Activated CD4-positive, alpha-beta T cell treated with anti-CD3 and anti-CD28 coated beads, Interleukin-2, amount 10 ng/mL, durations not matched to agents 24 days and 14 days (primary cell): Measurements from ENCODE around the gene KANK4. TPM values are rescaled to one million over a fixed set of nuclear protein-coding genes. Genes with fewer than 3 reads are reported as not detected.

ENCODE experiments used
- DNase-seq: peaks from one replicate; pipeline ENCODE4 v3.0.0; 2022
- H3K27ac Mint-ChIP-seq: one replicate; pipeline ENCODE4 v1.8.0; 2022; ENCODE audit warnings: mild to moderate bottlenecking, mixed read lengths
- H3K27me3 Mint-ChIP-seq: one replicate; pipeline ENCODE4 v1.8.0; 2022; ENCODE audit warnings: mixed read lengths
- H3K36me3 Mint-ChIP-seq: one replicate; pipeline ENCODE4 v1.8.0; 2022; ENCODE audit warnings: low read depth, mild to moderate bottlenecking, mixed read lengths
- H3K4me1 Mint-ChIP-seq: one replicate; pipeline ENCODE4 v1.8.0; 2021; ENCODE audit warnings: mixed read lengths
- H3K4me3 Mint-ChIP-seq: one replicate; pipeline ENCODE4 v1.8.0; 2022; ENCODE audit warnings: mild to moderate bottlenecking, moderate library complexity, mixed read lengths
- H3K9me3 Mint-ChIP-seq: one replicate; pipeline ENCODE4 v1.8.0; 2021; ENCODE audit warnings: mixed read lengths
- intact Hi-C: fragments of 100-400 bp; cut with micrococcal nuclease; formaldehyde crosslinking; loops from one replicate; pipeline ENCODE4 v1.15.1; 2023
- total RNA-seq: library from RNA; stranded (reverse); gene quantifications from 2 replicates; pipeline ENCODE4 v1.2.3, GENCODE V29; 2022

Gene KANK4
- total RNA-seq, 1 donor from 2014 or later: not detected

- intact Hi-C loops: no loop called here
- no peak for DNase-seq
- Mint-ChIP-seq H3K27ac (no peak overlapping the region), H3K27me3 (no peaks in the 10 kb centered on the region), H3K36me3 (no peaks in the 10 kb centered on the region), H3K4me3 (no peak overlapping the region), H3K9me3 (no peaks in the 10 kb centered on the region), H3K4me1 (no peaks in the 10 kb centered on the region)
Observed at GRCh38 chr1:62349470-62350233, 30.4 kb upstream of the KANK4 start.

- H3K27ac Mint-ChIP-seq: no peak overlapping the region
- H3K9me3 Mint-ChIP-seq: no peaks in the 10 kb centered on the region
- H3K4me3 Mint-ChIP-seq: no peak overlapping the region
- no peak for DNase-seq
- no peaks in the 10 kb centered on the region for H3K27me3 Mint-ChIP-seq
- H3K36me3 Mint-ChIP-seq: no peaks in the 10 kb centered on the region
- intact Hi-C loops: no loop called here
- H3K4me1 Mint-ChIP-seq: no peaks in the 10 kb centered on the region
Observed at GRCh38 chr1:62346886-62347285, 27.7 kb upstream of the KANK4 start.

- H3K4me3 Mint-ChIP-seq: no peak overlapping the region
- H3K27me3 Mint-ChIP-seq: no peaks in the 10 kb centered on the region
- no peaks in the 10 kb centered on the region for H3K4me1 Mint-ChIP-seq
- DNase-seq: no peak
- intact Hi-C loops: no loop called here
- H3K27ac Mint-ChIP-seq: no peak overlapping the region
- H3K36me3 Mint-ChIP-seq: no peaks in the 10 kb centered on the region
- no peaks in the 10 kb centered on the region for H3K9me3 Mint-ChIP-seq
Observed at GRCh38 chr1:62343911-62344310, 24.7 kb upstream of the KANK4 start.

- no peaks in the 10 kb centered on the region for H3K27me3 Mint-ChIP-seq
- no peak for DNase-seq
- no peaks in the 10 kb centered on the region for H3K4me1 Mint-ChIP-seq
- H3K36me3 Mint-ChIP-seq: no peaks in the 10 kb centered on the region
- intact Hi-C loops: no loop called here
- no peak overlapping the region for H3K27ac Mint-ChIP-seq
- no peak overlapping the region for H3K4me3 Mint-ChIP-seq
- no peaks in the 10 kb centered on the region for H3K9me3 Mint-ChIP-seq
Observed at GRCh38 chr1:62342270-62342669, 23.0 kb upstream of the KANK4 start.

- H3K36me3 Mint-ChIP-seq: no peaks in the 10 kb centered on the region
- H3K9me3 Mint-ChIP-seq: no peaks in the 10 kb centered on the region
- H3K27ac Mint-ChIP-seq: no peak overlapping the region
- H3K4me3 Mint-ChIP-seq: no peak overlapping the region
- H3K27me3 Mint-ChIP-seq: no peaks in the 10 kb centered on the region
- H3K4me1 Mint-ChIP-seq: no peaks in the 10 kb centered on the region
- DNase-seq: no peak
- intact Hi-C loops: no loop called here
Observed at GRCh38 chr1:62341615-62342014, 22.4 kb upstream of the KANK4 start.

- no peaks in the 10 kb centered on the region for H3K9me3 Mint-ChIP-seq
- H3K27me3 Mint-ChIP-seq: no peaks in the 10 kb centered on the region
- no peaks in the 10 kb centered on the region for H3K36me3 Mint-ChIP-seq
- DNase-seq: no peak
- intact Hi-C loops: no loop called here
- H3K4me3 Mint-ChIP-seq: no peak overlapping the region
- H3K4me1 Mint-ChIP-seq: no peaks in the 10 kb centered on the region
- no peak overlapping the region for H3K27ac Mint-ChIP-seq
Observed at GRCh38 chr1:62341089-62341488, 21.9 kb upstream of the KANK4 start.

GRCh38 chr1:62337706-62338631 lies 18.7 kb upstream of the KANK4 start:
- Mint-ChIP-seq H3K27ac (no peak overlapping the region), H3K36me3 (no peaks in the 10 kb centered on the region), H3K4me3 (no peak overlapping the region), H3K9me3 (no peaks in the 10 kb centered on the region), H3K4me1 (no peaks in the 10 kb centered on the region), H3K27me3 (no peaks in the 10 kb centered on the region)
- intact Hi-C loops: no loop called here
- DNase-seq: no peak

GRCh38 chr1:62336995-62337705 lies 17.9 kb upstream of the KANK4 start:
- DNase-seq: no peak
- Mint-ChIP-seq H3K4me3 (no peak overlapping the region), H3K27me3 (no peaks in the 10 kb centered on the region), H3K36me3 (no peaks in the 10 kb centered on the region), H3K27ac (no peak overlapping the region), H3K9me3 (no peaks in the 10 kb centered on the region), H3K4me1 (no peaks in the 10 kb centered on the region)
- intact Hi-C loops: no loop called here

GRCh38 chr1:62336638-62336994 lies 17.4 kb upstream of the KANK4 start:
- intact Hi-C loops: no loop called here
- no peaks in the 10 kb centered on the region for H3K36me3 Mint-ChIP-seq
- no peak overlapping the region for H3K27ac Mint-ChIP-seq
- no peak for DNase-seq
- no peaks in the 10 kb centered on the region for H3K4me1 Mint-ChIP-seq
- H3K9me3 Mint-ChIP-seq: no peaks in the 10 kb centered on the region
- H3K27me3 Mint-ChIP-seq: no peaks in the 10 kb centered on the region
- no peak overlapping the region for H3K4me3 Mint-ChIP-seq

GRCh38 chr1:62335656-62336055 lies 16.4 kb upstream of the KANK4 start:
- Mint-ChIP-seq H3K27ac (no peak overlapping the region), H3K36me3 (no peaks in the 10 kb centered on the region), H3K4me1 (no peaks in the 10 kb centered on the region), H3K9me3 (no peaks in the 10 kb centered on the region), H3K4me3 (no peak overlapping the region), H3K27me3 (no peaks in the 10 kb centered on the region)
- intact Hi-C loops: no loop called here
- DNase-seq: no peak

GRCh38 chr1:62334434-62334985 lies 15.3 kb upstream of the KANK4 start:
- H3K4me1 Mint-ChIP-seq: no peaks in the 10 kb centered on the region
- no peak for DNase-seq
- no peak overlapping the region for H3K27ac Mint-ChIP-seq
- H3K27me3 Mint-ChIP-seq: no peaks in the 10 kb centered on the region
- H3K36me3 Mint-ChIP-seq: no peaks in the 10 kb centered on the region
- intact Hi-C loops: no loop called here
- H3K9me3 Mint-ChIP-seq: no peaks in the 10 kb centered on the region
- H3K4me3 Mint-ChIP-seq: no peak overlapping the region

- Mint-ChIP-seq H3K4me3 (no peak overlapping the region), H3K27me3 (no peaks in the 10 kb centered on the region), H3K4me1 (no peaks in the 10 kb centered on the region), H3K9me3 (no peaks in the 10 kb centered on the region), H3K36me3 (no peaks in the 10 kb centered on the region), H3K27ac (no peak overlapping the region)
- no peak for DNase-seq
- intact Hi-C loops: no loop called here
Observed at GRCh38 chr1:62333441-62333840, 14.2 kb upstream of the KANK4 start.

GRCh38 chr1:62327360-62328055 lies 8.3 kb upstream of the KANK4 start:
- Mint-ChIP-seq H3K4me3 (no peak overlapping the region), H3K27ac (no peak overlapping the region), H3K9me3 (no peaks in the 10 kb centered on the region), H3K4me1 (no peaks in the 10 kb centered on the region), H3K36me3 (no peaks in the 10 kb centered on the region), H3K27me3 (no peaks in the 10 kb centered on the region)
- intact Hi-C loops: no loop called here
- no peak for DNase-seq
